ENCODE data around the gene GNS. TPM values are rescaled to one million over a fixed set of nuclear protein-coding genes. Genes with fewer than 3 reads are reported as not detected.
A peak's percentile ranks its signal among the peaks of the same experiment; 100 is the strongest.

The GNS gene
- total RNA-seq, 1 donor from 2014 or later: 80.2 TPM

GRCh38 chr12:64745980-64746379, 13.2 kb downstream of the GNS start:
- H3K36me3 Mint-ChIP-seq (ENCODE audit: low read depth, unreplicated experiment): peaks cover 23% of the 10 kb centered on the region

GRCh38 chr12:64745259-64745807, 13.9 kb downstream of the GNS start:
- H3K4me1 Mint-ChIP-seq (ENCODE audit: unreplicated experiment): no peaks in the 10 kb centered on the region

More at GRCh38 chr12:64745980-64746379, 13.2 kb downstream of the GNS start:
- no peak for DNase-seq (ENCODE audit: low spot score)
- Mint-ChIP-seq H3K4me1 (ENCODE audit: unreplicated experiment) (no peaks in the 10 kb centered on the region), H3K4me3 (ENCODE audit: unreplicated experiment) (no peak overlapping the region), H3K27me3 (ENCODE audit: unreplicated experiment) (peaks cover 2% of the 10 kb centered on the region), H3K9me3 (ENCODE audit: unreplicated experiment) (no peaks in the 10 kb centered on the region), H3K27ac (ENCODE audit: unreplicated experiment) (no peak overlapping the region)
- TF ChIP-seq CTCF (IDR thresholded peaks at IDR 0.05; ENCODE audit: unreplicated experiment): no peak

GRCh38 chr12:64744422-64745258, 14.6 kb downstream of the GNS start:
- Mint-ChIP-seq H3K27me3 (ENCODE audit: unreplicated experiment) (peaks cover 2% of the 10 kb centered on the region), H3K36me3 (ENCODE audit: low read depth, unreplicated experiment) (peaks cover 24% of the 10 kb centered on the region), H3K4me1 (ENCODE audit: unreplicated experiment) (no peaks in the 10 kb centered on the region), H3K27ac (ENCODE audit: unreplicated experiment) (no peak overlapping the region), H3K4me3 (ENCODE audit: unreplicated experiment) (no peak overlapping the region), H3K9me3 (ENCODE audit: unreplicated experiment) (no peaks in the 10 kb centered on the region)
- DNase-seq (ENCODE audit: low spot score): no peak
- no peak for TF ChIP-seq CTCF (IDR thresholded peaks at IDR 0.05; ENCODE audit: unreplicated experiment)

More at GRCh38 chr12:64745259-64745807, 13.9 kb downstream of the GNS start:
- H3K27ac Mint-ChIP-seq (ENCODE audit: unreplicated experiment): peak overlapping the region; percentile 42
- peaks cover 2% of the 10 kb centered on the region for H3K27me3 Mint-ChIP-seq (ENCODE audit: unreplicated experiment)
- no peak overlapping the region for H3K4me3 Mint-ChIP-seq (ENCODE audit: unreplicated experiment)
- TF ChIP-seq CTCF (IDR thresholded peaks at IDR 0.05; ENCODE audit: unreplicated experiment): no peak
- no peak for DNase-seq (ENCODE audit: low spot score)
- H3K9me3 Mint-ChIP-seq (ENCODE audit: unreplicated experiment): no peaks in the 10 kb centered on the region
- H3K36me3 Mint-ChIP-seq (ENCODE audit: low read depth, unreplicated experiment): peaks cover 26% of the 10 kb centered on the region

DNA sequence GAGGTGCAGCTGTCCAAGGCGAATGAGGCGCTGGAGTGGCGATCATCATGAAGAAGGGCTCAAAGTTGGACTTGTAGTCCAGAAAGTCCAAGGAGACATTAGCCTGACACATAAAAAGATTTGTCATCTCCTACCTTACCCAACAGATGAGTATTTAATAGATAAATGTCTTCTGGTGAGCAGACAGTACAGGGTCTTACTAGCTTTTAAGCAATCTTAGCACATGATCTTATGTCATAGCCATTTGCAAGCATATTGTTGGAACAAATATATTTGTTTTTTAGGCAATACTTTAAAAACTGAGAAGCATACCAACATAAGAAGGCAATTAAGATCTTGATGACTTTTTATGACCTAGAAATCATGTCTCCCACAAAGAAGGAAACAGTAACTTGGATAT, 16.0 kb downstream of the GNS start:
- H3K4me3 Mint-ChIP-seq (ENCODE audit: unreplicated experiment): no peak overlapping the region
- no peak overlapping the region for H3K27ac Mint-ChIP-seq (ENCODE audit: unreplicated experiment)
- DNase-seq (ENCODE audit: low spot score): no peak
- H3K36me3 Mint-ChIP-seq (ENCODE audit: low read depth, unreplicated experiment): peaks cover 25% of the 10 kb centered on the region
- H3K4me1 Mint-ChIP-seq (ENCODE audit: unreplicated experiment): no peaks in the 10 kb centered on the region
- H3K9me3 Mint-ChIP-seq (ENCODE audit: unreplicated experiment): no peaks in the 10 kb centered on the region
- no peak for TF ChIP-seq CTCF (IDR thresholded peaks at IDR 0.05; ENCODE audit: unreplicated experiment)
- no peaks in the 10 kb centered on the region for H3K27me3 Mint-ChIP-seq (ENCODE audit: unreplicated experiment)

DNA sequence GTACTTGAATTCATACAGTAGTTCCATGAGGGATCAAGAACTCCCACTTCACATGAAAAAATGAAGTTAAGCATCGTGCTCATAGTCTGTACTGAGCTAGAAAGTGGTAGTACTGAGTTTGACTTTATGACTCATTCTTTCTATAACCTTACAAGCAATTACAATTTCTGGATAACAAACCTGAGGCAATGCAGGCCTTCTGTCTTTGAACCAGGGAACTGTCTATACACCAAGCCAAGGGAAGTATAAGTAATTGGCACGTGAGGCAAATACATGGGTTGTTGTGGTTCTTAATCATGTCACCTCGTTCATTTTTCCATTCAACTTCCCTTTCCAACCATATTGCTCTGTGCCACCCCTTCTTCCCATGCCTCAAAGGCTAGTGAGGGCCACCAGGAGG, 16.8 kb downstream of the GNS start:
- H3K4me1 Mint-ChIP-seq (ENCODE audit: unreplicated experiment): no peaks in the 10 kb centered on the region

More for the DNA sequence above, 16.8 kb downstream of the GNS start:
- Mint-ChIP-seq H3K9me3 (ENCODE audit: unreplicated experiment) (no peaks in the 10 kb centered on the region), H3K27ac (ENCODE audit: unreplicated experiment) (no peak overlapping the region), H3K4me3 (ENCODE audit: unreplicated experiment) (no peak overlapping the region), H3K27me3 (ENCODE audit: unreplicated experiment) (no peaks in the 10 kb centered on the region), H3K36me3 (ENCODE audit: low read depth, unreplicated experiment) (peaks cover 25% of the 10 kb centered on the region)
- no peak for TF ChIP-seq CTCF (IDR thresholded peaks at IDR 0.05; ENCODE audit: unreplicated experiment)
- no peak for DNase-seq (ENCODE audit: low spot score)
